K562 (cell line): ENCODE measurements around the gene SERPINF2. TPM values are rescaled to one million over a fixed set of nuclear protein-coding genes. Genes with fewer than 3 reads are reported as not detected.

Experiments used
- ATF4 ChIP-seq: fragments of 450-650 bp; formaldehyde crosslinking; IDR thresholded peaks from 2 replicates; pipeline ENCODE4 v1.4.0; 2022; ENCODE audit warnings: mild to moderate bottlenecking, moderate library complexity
- CTCFL ChIP-seq: IDR thresholded peaks from 2 replicates; pipeline ENCODE4 v1.6.1; 2011; ENCODE audit warnings: borderline replicate concordance, low read depth, mild to moderate bottlenecking, moderate library complexity, low read length; ENCODE audit not compliant: insufficient read depth, poor library complexity, severe bottlenecking
- EGR1 ChIP-seq: fragments of 450-650 bp; conservative IDR thresholded peaks from 2 replicates; pipeline ENCODE4 v1.6.1; 2017; ENCODE audit warnings: mild to moderate bottlenecking
- JUN ChIP-seq, 2 experiments: sonication (generic) in 1 of 2; formaldehyde crosslinking in 1 of 2; IDR thresholded peaks; 2 replicates each; pipeline versions ENCODE4 v1.6.1 to v1.8.0; 2012 to 2022; ENCODE audit warnings: borderline replicate concordance in 2 of 2, mild to moderate bottlenecking in 2 of 2, improper control_type of control experiment in 1 of 2, low read depth in 1 of 2, low read length in 1 of 2, missing genetic modification reagents in 1 of 2
- JUND ChIP-seq, 2 experiments: IDR thresholded peaks; 2 replicates in 1 of 2; 3 replicates in 1 of 2; pipeline ENCODE4 v1.6.1; 2011; ENCODE audit warnings: borderline replicate concordance in 2 of 2, low read depth in 2 of 2, low read length in 2 of 2, improper control_type of control experiment in 1 of 2, missing biosample characterization in 1 of 2, missing genetic modification characterization in 1 of 2, missing genetic modification reagents in 1 of 2
- KLF13 ChIP-seq: fragments of 450-650 bp; IDR thresholded peaks from 2 replicates; pipeline ENCODE4 v1.6.1; 2016; ENCODE audit warnings: missing genetic modification characterization, low read depth, mild to moderate bottlenecking, missing compliant biosample characterization, moderate library complexity, borderline replicate concordance
- MLLT1 ChIP-seq, 2 experiments: fragments of 450-650 bp; IDR thresholded peaks; 2 replicates each; pipeline ENCODE4 v1.6.1; 2016
- NCOR1 ChIP-seq: fragments of 450-650 bp; IDR thresholded peaks from 2 replicates; pipeline ENCODE4 v1.6.1; 2016; ENCODE audit warnings: mild to moderate bottlenecking, moderate library complexity
- NR4A1 ChIP-seq, 2 experiments: fragments of 250-450 bp in 1 of 2; fragments of 450-650 bp in 1 of 2; sonication (Bioruptor Pico) in 1 of 2; IDR thresholded peaks; 2 replicates each; pipeline versions ENCODE4 v1.4.0 to v1.6.1; 2016 to 2020; ENCODE audit warnings: mild to moderate bottlenecking in 2 of 2, missing compliant biosample characterization in 1 of 2, missing genetic modification characterization in 1 of 2, moderate library complexity in 1 of 2
- PHTF2 ChIP-seq: fragments of 250-450 bp; sonication (Bioruptor Pico); IDR thresholded peaks from 2 replicates; pipeline ENCODE4 v1.5.0; 2021; ENCODE audit warnings: mild to moderate bottlenecking
- POLR2A ChIP-seq: fragments of 450-650 bp; conservative IDR thresholded peaks from 2 replicates; pipeline ENCODE4 v1.6.1; 2016
- POLR2AphosphoS5 ChIP-seq: IDR thresholded peaks from 2 replicates; pipeline ENCODE4 v1.6.1; 2011; ENCODE audit warnings: mild to moderate bottlenecking, low read depth, low read length, moderate library complexity; ENCODE audit not compliant: control insufficient read depth, insufficient read depth
- RFX1 ChIP-seq: fragments of 450-650 bp; IDR thresholded peaks from 2 replicates; pipeline ENCODE4 v1.6.1; 2016; ENCODE audit warnings: mild to moderate bottlenecking, moderate library complexity
- SAFB2 ChIP-seq: fragments of 200-400 bp; formaldehyde crosslinking; IDR thresholded peaks from 2 replicates; pipeline ENCODE4 v1.6.1; 2018; ENCODE audit warnings: borderline replicate concordance, low read length, low read depth, moderate library complexity; ENCODE audit not compliant: severe bottlenecking
- TBL1XR1 ChIP-seq, 2 experiments: IDR thresholded peaks; 2 replicates each; pipeline ENCODE4 v1.6.1; 2012; ENCODE audit warnings: improper control_type of control experiment in 2 of 2, low read length in 2 of 2, mild to moderate bottlenecking in 1 of 2
- TSC22D4 ChIP-seq: fragments of 450-650 bp; IDR thresholded peaks from 2 replicates; pipeline ENCODE4 v1.6.1; 2016; ENCODE audit warnings: missing genetic modification characterization, missing biosample characterization, control low read depth
- ZNF197 ChIP-seq: fragments of 200-800 bp; sonication (Bioruptor generic); IDR thresholded peaks from 2 replicates; pipeline ENCODE4 v1.6.1; 2016; ENCODE audit warnings: low read depth, missing genetic modification characterization, missing compliant biosample characterization
- ZNF280B ChIP-seq: fragments of 250-450 bp; sonication (Bioruptor Pico); IDR thresholded peaks from 2 replicates; pipeline ENCODE4 v1.5.1; 2021; ENCODE audit warnings: mild to moderate bottlenecking
- ZNF764 ChIP-seq: fragments of 250-450 bp; sonication (Bioruptor Pico); IDR thresholded peaks from 2 replicates; pipeline ENCODE4 v1.4.0; 2020; ENCODE audit warnings: low read depth, mild to moderate bottlenecking, moderate library complexity
- polyA plus RNA-seq, 8 experiments: library from polyadenylated mRNA; depleted of rRNA in 4 of 8; stranded (reverse) in 5 of 8; unstranded in 3 of 8; fragments of >200 nt; fragmentation: Nextera tagmentation in 2 of 8; fragmentation: Illumina TruSeq in 1 of 8; extraction: Ambion mirVana in 2 of 8; extraction: Trizol in 1 of 8; gene quantifications; 2 replicates each; pipeline versions ENCODE4 v1.2.1 to v1.2.3, GENCODE V29; 2011 to 2014; ENCODE audit warnings: inconsistent platforms in 1 of 8, missing spikeins in 1 of 8
- total RNA-seq, 7 experiments: library from RNA; depleted of rRNA in 6 of 7; stranded (reverse); fragments of >200 nt in 6 of 7; fragmentation: Illumina TruSeq in 2 of 7; extraction: Trizol in 2 of 7; gene quantifications; 2 replicates each; pipeline versions ENCODE4 v1.2.1 to v1.2.3, GENCODE V29; 2011 to 2021; ENCODE audit warnings: low replicate concordance in 1 of 7

The SERPINF2 gene
- total and polyA plus RNA-seq, 9 of the 15 experiments (the other 6 are each of a cell fraction or from before 2014, with no cell fraction given), result 0.22 TPM; not detected in 8

- TF ChIP-seq NR4A1 (CRISPR knock-in tag; IDR thresholded peaks at IDR 0.05) (no peak), NR4A1 (tag; IDR thresholded peaks at IDR 0.05) (peak; percentile 84), POLR2A (peak; percentile 60), MLLT1 (IDR thresholded peaks at IDR 0.05) (no peak), PHTF2 (CRISPR knock-in tag) (no peak), SAFB2 (no peak), JUN (IDR thresholded peaks at IDR 0.05; ENCODE audit: borderline replicate concordance, low read depth, low read length) (peak; percentile 30; the same call in 1 of the 2 replicates), JUN (CRISPR knock-in tag; IDR thresholded peaks at IDR 0.05; ENCODE audit: borderline replicate concordance) (no peak; the same call in 1 of the 2 replicates), KLF13 (tag) (no peak), RFX1 (no peak), TSC22D4 (tag) (no peak), CTCFL (no peak), ZNF197 (0 out of 2 replicates have a peak, but pooled peaks have one; percentile 30), ZNF280B (CRISPR knock-in tag) (no peak), JUND (IDR thresholded peaks at IDR 0.05; ENCODE audit: borderline replicate concordance, low read depth, low read length) (peak; percentile 48; the same call in 1 of the 2 replicates), JUND (tag; IDR thresholded peaks at IDR 0.05; ENCODE audit: borderline replicate concordance, low read depth, low read length) (peak; percentile 58; the same call in 1 of the 3 replicates), POLR2AphosphoS5 (peak; percentile 66), EGR1 (peak; percentile 26; the same call in 1 of the 2 replicates), NCOR1 (peak; percentile 77), ATF4 (CRISPR knock-in tag) (peak; percentile 53; the same call in 1 of the 2 replicates), TBL1XR1 (IDR thresholded peaks at IDR 0.05; ENCODE audit: low read length in 2 of 2) (peak in 1 of 2 experiments; percentile 58; a peak in 1 of 4 replicates), ZNF764 (CRISPR knock-in tag) (no peak)
Observed at GRCh38 chr17:1730326-1731193, 12.1 kb upstream of the SERPINF2 start (continued).
